ENCODE data around the gene NKD2. TPM values are rescaled to one million over a fixed set of nuclear protein-coding genes. Genes with fewer than 3 reads are reported as not detected.

Gene NKD2
- total and polyA plus RNA-seq, 2 experiments from 2014 or later = not detected

DNA sequence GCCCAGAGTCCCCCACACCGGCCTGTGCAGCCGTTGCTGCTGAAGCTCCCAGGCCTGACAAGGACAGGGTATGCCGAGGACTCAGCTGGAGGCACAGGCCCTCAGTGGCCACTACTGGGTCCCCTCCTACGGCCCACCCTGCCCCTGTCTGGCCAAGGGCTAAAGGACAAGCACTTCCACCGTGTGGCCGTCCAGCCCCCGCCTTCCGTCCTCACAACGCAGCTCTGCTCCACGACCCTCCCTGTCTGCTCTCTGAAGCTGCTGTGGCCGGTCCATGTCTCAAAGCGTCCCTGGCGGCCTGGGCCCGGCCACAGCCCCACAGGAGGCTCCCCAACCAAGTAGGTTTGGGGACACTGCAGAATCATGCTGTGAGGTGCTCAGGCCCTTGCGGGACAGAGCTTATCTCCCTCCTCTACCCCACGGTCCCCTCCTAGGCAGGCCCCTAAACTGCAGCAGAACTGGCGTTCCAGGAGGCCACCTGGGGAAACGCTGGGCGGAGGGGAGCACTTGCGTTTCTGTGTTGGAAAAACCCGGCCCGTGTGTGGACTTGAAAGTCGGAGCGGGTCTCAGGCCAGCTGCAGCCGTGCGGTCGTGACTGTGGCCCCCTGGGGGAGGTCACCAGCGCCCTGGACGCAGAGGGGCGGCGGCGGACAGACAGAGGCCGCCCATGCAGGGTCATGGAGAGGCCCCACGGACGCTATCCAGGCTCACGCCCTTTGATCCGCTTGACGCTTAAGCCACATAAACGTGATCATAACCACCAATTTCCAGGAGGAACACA is 45.6 kb downstream of the NKD2 start:
- Histone ChIP-seq H3K9me3 (ENCODE audit: low read depth) (no peaks in the 10 kb centered on the region), H3K36me3 (ENCODE audit: low read depth) (no peaks in the 10 kb centered on the region), H3K4me1 (ENCODE audit: insufficient read depth) (no peaks in the 10 kb centered on the region), H3K9ac (no peak overlapping the region), H3K4me3 (no peak overlapping the region), H4K20me1 (ENCODE audit: insufficient read depth) (no peaks in the 10 kb centered on the region), H3K27me3 (replicated peaks; ENCODE audit: insufficient read depth) (no peaks in the 10 kb centered on the region), H3K79me2 (ENCODE audit: insufficient read depth) (no peaks in the 10 kb centered on the region), H3K9me2 (ENCODE audit: insufficient read depth) (no peaks in the 10 kb centered on the region), H3K27ac (no peak overlapping the region), H3F3A (ENCODE audit: insufficient read depth) (no peaks in the 10 kb centered on the region), H2AFZ (no peak overlapping the region), H3K4me2 (ENCODE audit: unreplicated experiment) (no peak overlapping the region)
- DNase-seq = no peak
- no peak for TF ChIP-seq EZH2 (IDR thresholded peaks at IDR 0.05; ENCODE audit: insufficient read depth, poor library complexity, severe bottlenecking)
- TF ChIP-seq EZH2phosphoT487 (IDR thresholded peaks at IDR 0.05; ENCODE audit: insufficient read depth, low read depth) = no peak
- WGBS, 2 experiments (ENCODE audit: low coverage in 1 of 2, low lambda C conversion rate in 2 of 2, missing lambda C conversion rate in 2 of 2) = 80% methylated on average over 31 to 39 of the region's 39 CpGs
- in situ Hi-C loops (cut with MboI) = no loop called here

DNA sequence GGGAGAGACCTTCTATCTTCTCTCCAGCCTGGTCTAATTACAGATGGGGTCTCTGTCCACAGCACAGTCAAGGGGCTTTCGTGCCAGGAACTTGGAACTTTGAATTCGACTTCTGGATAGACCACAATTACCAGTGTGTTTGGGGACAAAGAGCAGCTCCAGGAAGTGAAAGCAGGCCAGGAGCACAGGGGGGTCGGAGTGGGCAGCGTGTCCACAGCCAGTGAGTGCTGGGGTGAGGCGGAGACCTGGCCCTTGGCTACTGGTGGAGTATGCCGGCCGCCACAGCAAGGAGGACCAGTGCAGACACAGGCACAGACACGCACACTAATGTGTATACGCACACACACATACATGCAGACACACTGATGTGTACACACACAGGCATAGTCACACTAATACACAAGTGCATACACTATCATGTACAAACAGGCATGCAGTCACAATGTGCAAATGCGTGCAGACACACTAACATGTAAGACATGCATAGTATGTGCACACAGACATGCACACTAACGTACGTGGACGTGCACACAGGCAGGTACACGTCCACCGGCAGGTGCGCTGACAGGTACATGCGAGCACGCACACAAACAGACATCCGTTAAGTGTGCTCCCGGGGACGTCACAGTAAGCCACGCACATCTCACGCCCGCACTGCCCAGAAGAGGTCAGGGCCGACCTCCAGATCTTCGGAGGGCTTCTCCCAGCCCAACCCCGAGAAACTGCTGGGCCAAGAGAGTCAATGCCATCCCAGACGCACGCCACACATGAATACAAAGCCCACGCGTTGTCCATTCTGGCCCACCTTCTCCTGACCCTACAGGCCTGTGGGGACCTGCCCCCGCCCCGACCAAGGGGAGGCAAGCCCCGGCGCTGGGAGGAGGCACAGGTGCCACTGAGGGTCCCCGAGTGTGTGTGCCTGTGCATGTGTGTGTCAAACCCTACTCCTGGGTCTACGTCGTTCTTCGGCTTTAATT is 46.5 kb downstream of the NKD2 start:
- Histone ChIP-seq H3K27ac (no peak overlapping the region), H3K4me2 (ENCODE audit: unreplicated experiment) (no peak overlapping the region), H3K9me3 (ENCODE audit: low read depth) (no peaks in the 10 kb centered on the region), H3K27me3 (replicated peaks; ENCODE audit: insufficient read depth) (no peaks in the 10 kb centered on the region), H3K36me3 (ENCODE audit: low read depth) (no peaks in the 10 kb centered on the region), H2AFZ (no peak overlapping the region), H3K79me2 (ENCODE audit: insufficient read depth) (no peaks in the 10 kb centered on the region), H3K9ac (no peak overlapping the region), H3K4me3 (no peak overlapping the region), H3K9me2 (ENCODE audit: insufficient read depth) (no peaks in the 10 kb centered on the region), H3F3A (ENCODE audit: insufficient read depth) (no peaks in the 10 kb centered on the region), H4K20me1 (ENCODE audit: insufficient read depth) (no peaks in the 10 kb centered on the region), H3K4me1 (ENCODE audit: insufficient read depth) (no peaks in the 10 kb centered on the region)
- DNase-seq = no peak
- in situ Hi-C loops (cut with MboI) = no loop called here
- no peak for TF ChIP-seq EZH2 (IDR thresholded peaks at IDR 0.05; ENCODE audit: insufficient read depth, poor library complexity, severe bottlenecking)
- no peak for TF ChIP-seq EZH2phosphoT487 (IDR thresholded peaks at IDR 0.05; ENCODE audit: insufficient read depth, low read depth)
- 84 to 88% methylated on average over 39 of the region's 39 CpGs for WGBS, 2 experiments (ENCODE audit: low coverage in 1 of 2, low lambda C conversion rate in 2 of 2, missing lambda C conversion rate in 2 of 2)

DNA sequence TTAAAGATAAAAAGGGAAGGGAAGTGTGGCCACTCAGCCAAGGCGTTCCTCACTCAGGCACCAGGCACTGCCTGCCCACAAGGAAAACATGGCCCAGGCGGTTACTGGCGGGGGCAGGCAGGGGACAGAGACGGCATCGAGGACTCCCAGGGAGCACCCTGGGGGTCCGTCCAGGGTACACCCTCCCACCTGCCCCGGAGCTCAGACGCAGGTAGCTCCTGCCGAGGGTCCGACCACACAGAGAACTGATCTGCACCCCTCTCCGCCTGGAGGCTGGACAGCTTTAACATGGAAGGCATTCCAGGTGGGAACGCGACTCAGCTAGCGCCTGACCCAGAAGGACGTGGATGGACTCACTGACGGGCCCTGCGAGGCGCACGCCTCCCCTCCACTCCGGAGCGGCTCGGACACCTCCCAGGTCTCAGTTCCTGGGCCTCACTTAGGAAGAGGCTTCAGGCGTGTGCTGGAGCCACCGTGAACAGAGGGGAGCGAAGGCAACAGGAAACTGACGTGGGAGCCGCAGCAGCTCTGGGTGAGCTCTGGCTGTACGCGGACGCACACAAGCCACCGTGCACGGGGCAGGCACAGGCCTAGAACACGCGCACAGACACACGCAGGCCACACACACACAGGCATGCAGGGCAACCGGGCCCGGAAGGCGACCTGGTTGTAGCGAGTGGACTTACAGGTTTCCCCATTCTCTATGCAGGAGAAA is 47.5 kb downstream of the NKD2 start:
- Histone ChIP-seq H3K4me3 (no peak overlapping the region), H3K4me2 (ENCODE audit: unreplicated experiment) (no peak overlapping the region), H3K4me1 (ENCODE audit: insufficient read depth) (no peaks in the 10 kb centered on the region), H3F3A (ENCODE audit: insufficient read depth) (no peaks in the 10 kb centered on the region), H3K9me2 (ENCODE audit: insufficient read depth) (no peaks in the 10 kb centered on the region), H3K27me3 (replicated peaks; ENCODE audit: insufficient read depth) (no peaks in the 10 kb centered on the region), H3K27ac (no peak overlapping the region), H3K36me3 (ENCODE audit: low read depth) (no peaks in the 10 kb centered on the region), H3K79me2 (ENCODE audit: insufficient read depth) (no peaks in the 10 kb centered on the region), H4K20me1 (ENCODE audit: insufficient read depth) (no peaks in the 10 kb centered on the region), H3K9ac (no peak overlapping the region), H3K9me3 (ENCODE audit: low read depth) (no peaks in the 10 kb centered on the region), H2AFZ (no peak overlapping the region)
- 89 to 92% methylated on average over 36 to 38 of the region's 39 CpGs for WGBS, 2 experiments (ENCODE audit: low coverage in 1 of 2, low lambda C conversion rate in 2 of 2, missing lambda C conversion rate in 2 of 2)
- TF ChIP-seq EZH2phosphoT487 (IDR thresholded peaks at IDR 0.05; ENCODE audit: insufficient read depth, low read depth) = no peak
- no peak for TF ChIP-seq EZH2 (IDR thresholded peaks at IDR 0.05; ENCODE audit: insufficient read depth, poor library complexity, severe bottlenecking)
- no peak for DNase-seq
- in situ Hi-C loops (cut with MboI) = no loop called here
